NCI-H524 (cell line): ENCODE measurements around the gene COX6A2.
"Not testable (repeated sequence)": the region's sequence is repeated elsewhere in the genome, so short reads cannot be mapped to it uniquely, and the experiment has no call there.

Source experiments
- DNase-seq, 2 experiments: peaks; one replicate each; lab custom pipeline; 2025; lab: John Stamatoyannopoulos, UW

The COX6A2 gene

GRCh38 chr16:31461921-31462804 is 34.0 kb upstream of the COX6A2 start:
- DNase-seq, result no peak

- DNase-seq, result no peak
These were observed 33.2 kb upstream of the COX6A2 start for GRCh38 chr16:31461201-31461920.

GRCh38 chr16:31460582-31461002 is 32.4 kb upstream of the COX6A2 start:
- DNase-seq, result peak in 1 of 2 experiments; percentile 30

- peak; percentile 99 for DNase-seq
These were observed 31.8 kb upstream of the COX6A2 start for GRCh38 chr16:31459687-31460581.

- peak; percentile 98 for DNase-seq
These were observed 30.9 kb upstream of the COX6A2 start, which contains the start of gene ARMC5 for GRCh38 chr16:31458844-31459686. ARMC5 (plus strand) TSS chr16:31459501; CDS start chr16:31459525, 24 bp downstream.

GRCh38 chr16:31458073-31458843 is 30.1 kb upstream of the COX6A2 start:
- DNase-seq, result peak; percentile 27 to 57

GRCh38 chr16:31456988-31457360 is 28.8 kb upstream of the COX6A2 start:
- no peak for DNase-seq

GRCh38 chr16:31455601-31456314 is 27.6 kb upstream of the COX6A2 start:
- DNase-seq, result peak in 1 of 2 experiments; percentile 23

- DNase-seq, result no peak
These were observed 25.4 kb upstream of the COX6A2 start for GRCh38 chr16:31453255-31454204.

GRCh38 chr16:31452631-31453106 is 24.5 kb upstream of the COX6A2 start:
- DNase-seq, result no peak

- peak; percentile 37 to 82 for DNase-seq
These were observed 23.7 kb upstream of the COX6A2 start for GRCh38 chr16:31451681-31452351.

GRCh38 chr16:31451201-31451600 is 23.0 kb upstream of the COX6A2 start:
- DNase-seq, result no peak

GRCh38 chr16:31445931-31446330 is 17.8 kb upstream of the COX6A2 start:
- not testable (repeated sequence) for DNase-seq

- no peak for DNase-seq
These were observed 13.8 kb upstream of the COX6A2 start for GRCh38 chr16:31441956-31442355.

GRCh38 chr16:31440516-31441184 is 12.5 kb upstream of the COX6A2 start:
- DNase-seq, result no peak

GRCh38 chr16:31439519-31439918 is 11.4 kb upstream of the COX6A2 start:
- DNase-seq, result no peak

- DNase-seq, result not testable (repeated sequence)
These were observed 10.9 kb upstream of the COX6A2 start for GRCh38 chr16:31439023-31439422.
